CD4-positive, alpha-beta T cell treated with Interleukin-6 for 4 hours (primary cell): ENCODE measurements around the gene METTL2B.

Experiments
- DNase-seq: peaks from one replicate; pipeline ENCODE4 v3.0.0-alpha.2; 2020; ENCODE audit warnings: mixed read lengths

METTL2B gene

GRCh38 chr7:128476402-128477335, at the start of gene METTL2B:
Gene METTL2B (plus strand): TSS chr7:128476748. CDS start chr7:128476766, 18 bp downstream.
- DNase-seq = peak; percentile 89

DNA sequence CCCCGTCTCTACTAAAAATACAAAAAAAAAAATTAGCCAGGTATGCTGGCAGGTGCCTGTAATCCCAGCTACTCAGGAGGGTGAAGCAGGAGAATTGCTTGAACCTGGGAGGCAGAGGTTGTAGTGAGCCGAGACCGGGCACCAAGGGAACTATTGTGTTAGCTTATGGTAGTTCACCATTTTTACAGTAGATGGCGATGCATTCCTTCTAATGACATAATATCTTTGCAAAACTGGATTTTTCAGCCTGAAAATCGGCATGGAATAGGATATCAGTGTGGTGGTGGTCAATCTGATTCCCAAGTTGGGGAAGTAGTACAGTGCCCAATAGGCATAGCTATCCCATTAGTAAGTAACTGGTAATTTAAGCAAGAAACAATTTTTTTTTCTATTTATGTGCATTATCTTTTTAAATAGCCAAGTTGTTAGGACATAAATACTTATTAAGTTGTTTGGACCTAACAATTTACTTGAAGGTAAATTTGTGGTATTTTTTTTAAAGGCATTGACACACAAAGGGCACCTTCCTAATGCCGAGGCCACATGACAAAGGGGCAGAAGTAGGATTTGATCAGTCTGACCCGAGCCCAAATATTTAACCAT, 49.2 kb upstream of the METTL2B start:
- DNase-seq = peak; percentile 30

DNA sequence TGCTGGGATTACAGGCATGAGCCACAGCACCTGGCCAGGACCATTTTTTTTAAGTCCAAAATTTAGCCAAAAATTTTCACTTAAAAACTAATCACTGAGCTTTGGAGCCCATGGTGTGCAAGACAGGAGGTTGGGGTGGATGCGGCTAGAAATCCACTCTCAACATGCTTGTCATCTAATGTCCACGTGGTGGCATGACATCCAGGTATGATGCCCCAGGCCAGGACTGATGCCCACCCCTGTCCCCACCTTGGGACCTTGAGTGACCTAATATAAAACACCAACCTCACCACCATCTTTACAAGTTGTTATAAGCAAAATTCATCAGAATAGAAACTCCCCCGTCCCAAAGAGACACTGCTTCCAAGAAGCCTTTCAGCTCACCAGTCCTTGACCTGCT, 46.3 kb upstream of the METTL2B start:
- DNase-seq = no peak

- no peak for DNase-seq
Observed at GRCh38 chr7:128431221-128431620, 45.3 kb upstream of the METTL2B start.

DNA sequence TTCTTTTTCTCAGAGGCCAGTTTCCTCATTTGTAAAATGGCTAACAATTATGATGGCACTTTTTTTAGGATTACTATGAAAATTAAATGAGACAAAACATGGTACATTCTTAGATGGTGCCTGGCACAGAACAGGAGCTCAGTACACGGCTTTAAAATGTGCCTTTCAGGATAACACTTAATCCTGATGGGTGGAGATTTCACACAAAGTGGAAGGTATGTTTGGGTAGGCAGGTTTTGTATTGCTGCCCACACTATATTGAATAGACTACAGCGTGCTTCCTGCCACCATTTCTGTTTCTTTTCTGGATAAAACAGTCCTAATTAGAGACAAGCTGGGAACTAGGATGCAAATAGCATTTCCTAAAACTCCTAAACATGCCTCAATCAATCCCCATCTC, 44.8 kb upstream of the METTL2B start:
- no peak for DNase-seq

DNA sequence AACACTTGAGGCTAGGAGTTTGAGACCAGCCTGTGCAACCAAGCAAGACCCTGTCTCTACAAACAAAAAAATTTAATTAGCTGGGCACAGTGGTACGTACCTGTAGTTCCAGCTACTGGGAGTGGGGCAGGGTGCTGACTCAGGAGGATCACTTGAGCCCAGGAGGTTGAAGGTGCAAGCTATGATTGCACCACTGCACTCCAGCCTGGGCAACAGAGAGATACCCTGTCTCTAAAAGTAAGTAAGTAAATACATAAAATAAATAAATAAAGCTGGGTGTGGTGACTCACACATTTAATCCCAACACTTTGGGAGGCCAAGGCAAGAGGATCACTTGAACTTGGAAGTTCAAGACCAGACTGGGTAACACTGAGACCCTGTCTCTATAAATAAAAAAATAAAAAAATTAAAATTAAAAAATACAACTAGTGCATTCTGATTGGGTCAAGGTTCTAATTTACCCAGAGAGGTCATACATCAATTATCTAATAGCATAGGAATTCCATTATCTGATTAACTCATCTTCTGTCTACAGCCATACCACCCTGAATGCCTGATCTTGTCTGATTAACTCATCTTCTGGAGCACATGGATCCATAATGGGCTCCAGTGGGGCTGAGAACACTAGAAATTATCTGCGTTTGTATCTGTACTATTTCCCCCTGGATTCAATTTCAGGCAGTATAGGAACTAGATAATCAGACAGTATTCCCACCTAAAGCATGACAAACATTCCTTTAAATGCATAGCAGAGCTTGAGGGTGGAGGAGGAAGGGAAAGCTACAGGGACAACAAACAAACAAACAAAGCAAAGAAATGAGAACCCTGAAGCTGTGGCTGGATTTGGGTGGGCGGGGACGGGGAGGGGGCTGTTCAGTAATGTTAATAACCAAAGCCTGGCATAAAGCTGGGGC, 41.9 kb upstream of the METTL2B start:
- no peak for DNase-seq

DNA sequence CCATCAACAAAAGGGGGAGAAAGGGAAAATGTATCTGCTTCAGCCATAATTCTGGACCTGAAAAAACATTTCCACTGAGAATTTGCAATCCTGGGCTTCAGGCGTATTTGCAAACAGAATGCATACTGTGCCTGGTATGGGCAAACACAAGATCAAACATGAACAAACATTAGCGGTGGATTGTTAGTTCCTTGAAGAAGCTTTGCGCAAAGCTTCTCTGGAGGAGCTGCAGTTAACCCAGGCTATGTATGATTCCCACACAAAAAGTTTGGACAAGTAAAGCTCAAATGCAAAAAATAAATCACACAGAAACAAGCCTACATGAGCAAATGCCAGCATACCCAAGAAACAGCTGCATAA, 41.2 kb upstream of the METTL2B start:
- DNase-seq = no peak

DNA sequence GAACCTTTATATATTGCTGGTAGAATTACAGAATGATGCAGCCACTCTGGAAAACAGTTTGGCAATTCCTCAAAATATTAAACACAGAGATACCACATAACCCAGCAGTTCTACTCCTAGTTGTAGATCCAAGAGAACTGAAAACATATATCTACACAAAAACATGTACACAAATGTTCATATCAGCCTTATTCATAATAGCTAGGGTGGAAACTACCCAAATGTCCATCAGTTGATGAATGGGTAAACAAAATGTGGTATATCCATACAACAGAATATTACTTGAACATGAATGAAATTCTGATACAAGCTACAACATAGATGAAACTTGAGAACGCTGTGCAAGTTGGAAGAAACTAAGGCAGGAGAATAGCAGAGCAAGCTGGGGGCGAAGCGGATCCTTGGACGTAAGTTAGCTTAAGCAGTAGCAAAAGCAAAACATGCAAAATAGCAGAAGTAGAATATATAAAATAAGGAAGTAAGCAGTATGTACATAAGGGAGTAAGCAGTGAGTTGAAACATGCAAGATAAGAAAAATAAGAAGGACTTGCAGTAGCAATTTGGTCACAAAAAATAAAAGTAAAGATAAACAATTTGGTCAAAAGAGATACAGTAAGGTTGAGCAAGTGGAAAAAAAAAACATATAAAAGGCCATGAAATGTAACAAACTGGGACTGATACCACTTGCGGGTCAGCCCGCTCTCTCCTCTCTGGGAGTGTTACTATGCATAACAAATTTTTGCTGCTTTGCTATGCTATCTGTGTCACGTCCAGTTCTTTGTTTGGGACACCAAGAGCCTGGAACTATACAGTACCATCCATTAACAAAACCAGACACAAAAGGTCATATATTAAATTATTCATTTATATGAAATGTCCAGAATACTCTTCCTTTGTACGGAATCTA, 38.9 kb upstream of the METTL2B start:
- DNase-seq = no peak

DNA sequence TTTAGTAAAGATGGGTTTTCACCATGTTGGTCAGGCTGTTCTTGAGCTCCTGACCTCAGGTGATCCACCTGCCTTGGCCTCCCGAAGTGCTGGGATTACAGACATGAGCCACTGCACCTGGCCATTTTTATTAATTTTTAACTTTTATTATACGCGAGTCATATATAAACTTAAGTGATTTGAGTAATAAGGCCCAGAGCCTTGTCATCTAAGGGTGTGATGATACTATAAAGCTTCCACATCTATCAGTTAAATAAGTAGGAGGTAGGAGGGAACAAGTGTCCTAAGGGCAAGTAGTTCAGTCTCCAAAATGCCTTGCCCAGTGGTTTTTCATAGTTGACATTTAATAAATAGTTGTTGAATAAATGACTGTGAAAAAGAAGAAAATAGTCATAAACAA, 34.2 kb upstream of the METTL2B start:
- no peak for DNase-seq

GRCh38 chr7:128443831-128444600, 32.5 kb upstream of the METTL2B start:
- no peak for DNase-seq

GRCh38 chr7:128446306-128446705, 30.2 kb upstream of the METTL2B start:
- no peak for DNase-seq

- DNase-seq = no peak
Observed at GRCh38 chr7:128447941-128448564, 28.5 kb upstream of the METTL2B start.

DNA sequence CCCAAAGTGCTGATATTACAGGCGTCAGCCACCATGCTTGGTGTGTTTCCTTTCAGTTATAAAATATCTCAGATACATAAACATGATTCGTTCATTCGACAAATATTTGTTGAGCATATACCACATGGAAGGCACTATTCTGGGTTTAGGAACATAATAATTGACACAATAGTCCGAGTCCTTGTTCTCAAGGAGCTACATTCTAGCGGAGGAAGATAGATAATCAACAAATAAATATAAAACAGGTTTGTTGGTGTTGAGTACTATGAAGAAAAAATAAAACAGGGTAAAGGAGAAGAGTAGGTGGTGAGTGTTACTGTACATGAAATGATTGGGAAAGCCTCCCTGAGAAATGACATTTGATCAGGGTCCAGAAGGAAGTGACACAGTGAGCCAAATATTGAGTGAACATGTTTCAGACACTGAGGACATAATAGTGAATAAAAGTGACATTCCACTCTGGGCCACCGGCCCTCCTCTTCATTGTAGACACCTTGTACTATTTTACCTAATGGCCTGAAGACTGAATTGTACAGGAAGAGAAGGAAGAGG, 27.7 kb upstream of the METTL2B start:
- DNase-seq = no peak

- DNase-seq = no peak
Observed at GRCh38 chr7:128450409-128450808, 26.1 kb upstream of the METTL2B start.

DNA sequence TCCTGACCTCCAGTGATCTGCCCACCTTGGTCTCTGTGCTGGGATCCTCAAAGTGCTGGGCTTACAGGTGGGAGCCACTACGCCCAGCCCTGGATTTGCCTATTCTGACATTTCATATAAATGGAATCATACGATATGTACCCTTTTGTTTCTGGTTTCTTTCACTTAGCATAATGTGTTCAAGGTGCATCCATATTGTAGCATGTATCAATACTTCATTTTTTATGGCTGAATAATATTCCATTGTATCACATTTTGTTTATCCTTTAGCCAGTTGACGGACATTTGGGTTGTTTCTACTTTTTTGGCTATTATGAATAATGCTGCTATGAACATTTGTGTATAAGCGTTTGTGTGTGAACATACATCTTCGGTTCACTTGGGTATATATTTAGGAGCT, 25.6 kb upstream of the METTL2B start:
- no peak for DNase-seq

GRCh38 chr7:128452552-128452951, 24.0 kb upstream of the METTL2B start:
- no peak for DNase-seq

GRCh38 chr7:128453836-128454804, 22.4 kb upstream of the METTL2B start:
- no peak for DNase-seq

DNA sequence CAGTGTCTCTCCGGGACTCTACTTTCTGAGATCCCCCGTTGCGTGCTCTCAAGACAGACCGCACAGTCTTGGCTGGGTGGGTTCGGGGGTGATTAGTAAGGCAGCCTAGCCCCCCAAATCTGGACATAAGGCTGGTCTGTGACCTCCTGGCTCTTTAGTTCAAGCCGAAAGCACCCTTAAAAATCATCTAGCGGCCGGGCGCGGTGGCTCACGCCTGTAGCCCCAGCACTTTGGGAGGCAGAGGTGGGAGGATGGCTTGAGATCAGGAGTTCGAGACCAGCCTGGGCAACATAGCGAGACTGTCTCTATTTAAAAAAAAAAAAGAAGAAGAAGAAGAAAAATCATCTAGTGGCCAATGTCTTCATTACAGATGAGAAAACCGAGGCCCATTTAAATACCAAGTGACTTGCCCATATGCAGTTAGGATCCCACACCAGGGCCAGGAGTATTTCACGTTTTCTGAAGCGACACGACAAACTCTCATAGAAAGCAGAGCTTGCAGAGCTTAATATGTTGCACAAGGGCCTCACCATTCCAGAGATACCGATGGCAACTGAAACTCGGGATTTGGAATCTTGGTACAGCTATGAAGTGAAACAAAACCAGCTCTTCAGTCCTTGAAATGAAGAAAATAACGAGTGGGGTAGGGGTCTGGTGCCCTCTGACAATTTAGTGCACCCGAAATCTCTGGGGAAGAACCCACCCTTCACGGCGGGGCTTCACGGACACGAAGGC, 21.6 kb upstream of the METTL2B start:
- no peak for DNase-seq
